Retinal pigment epithelial cell (primary cell): Measurements from ENCODE around the gene SUPT4H1.
A peak's percentile ranks its signal among the peaks of the same experiment; 100 is the strongest.

Source experiments
- DNase-seq: peaks from one replicate; pipeline ENCODE4 v3.0.0-alpha.2; 2010; ENCODE audit warnings: low read depth
- H3K4me3 ChIP-seq: 2 replicates; pipeline ENCODE4 v1.5.1; 2011; ENCODE audit warnings: mild to moderate bottlenecking, low read length, control low read depth, moderate library complexity
- TF ChIP-seq, protein P1 (sequence below): conservative IDR thresholded peaks from 2 replicates; pipeline ENCODE4 v1.5.1; 2011; ENCODE audit warnings: low read depth, low read length, control low read depth, inconsistent platforms

Gene SUPT4H1

DNA sequence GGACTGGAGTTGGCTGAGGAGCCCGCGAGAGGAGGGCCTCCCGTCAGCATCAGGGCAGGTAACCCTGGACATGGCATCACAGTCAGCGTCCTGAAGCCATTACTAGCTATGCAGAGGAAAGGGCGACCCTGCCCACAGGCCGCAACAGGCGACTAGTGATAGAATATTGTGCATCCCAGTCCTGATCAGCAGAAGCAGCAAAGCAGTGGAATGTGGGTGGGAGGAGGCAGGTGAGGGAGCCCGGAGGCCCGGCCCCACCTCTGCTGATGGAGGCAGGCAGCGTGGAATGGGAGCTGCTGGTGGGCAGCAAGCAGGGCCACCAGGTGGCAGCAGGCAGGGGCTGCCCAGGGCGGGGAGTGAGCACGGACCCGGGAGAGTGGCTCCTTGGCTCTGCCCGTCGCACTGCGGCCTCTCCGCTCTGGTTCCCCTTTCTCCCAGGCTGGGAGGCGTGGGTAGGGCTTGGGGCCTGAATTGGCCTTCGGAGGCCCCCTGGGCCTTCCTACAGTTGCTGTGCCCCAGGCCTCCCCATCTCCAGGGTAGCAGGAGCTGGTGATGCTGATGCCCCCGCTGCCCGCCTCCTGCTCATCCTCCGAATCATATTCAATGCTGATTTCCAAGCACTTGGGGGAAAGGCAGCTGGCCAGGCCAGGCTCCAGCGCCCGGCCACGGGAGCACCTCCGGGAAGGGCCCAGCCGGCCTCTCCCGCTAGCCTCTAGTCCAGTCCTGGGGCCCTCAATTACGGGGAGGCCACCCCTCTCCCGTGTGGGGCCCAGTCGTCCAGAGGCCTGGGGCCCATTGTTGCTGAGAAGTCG, 43.6 kb downstream of the SUPT4H1 start:
- TF ChIP-seq, protein P1, sequence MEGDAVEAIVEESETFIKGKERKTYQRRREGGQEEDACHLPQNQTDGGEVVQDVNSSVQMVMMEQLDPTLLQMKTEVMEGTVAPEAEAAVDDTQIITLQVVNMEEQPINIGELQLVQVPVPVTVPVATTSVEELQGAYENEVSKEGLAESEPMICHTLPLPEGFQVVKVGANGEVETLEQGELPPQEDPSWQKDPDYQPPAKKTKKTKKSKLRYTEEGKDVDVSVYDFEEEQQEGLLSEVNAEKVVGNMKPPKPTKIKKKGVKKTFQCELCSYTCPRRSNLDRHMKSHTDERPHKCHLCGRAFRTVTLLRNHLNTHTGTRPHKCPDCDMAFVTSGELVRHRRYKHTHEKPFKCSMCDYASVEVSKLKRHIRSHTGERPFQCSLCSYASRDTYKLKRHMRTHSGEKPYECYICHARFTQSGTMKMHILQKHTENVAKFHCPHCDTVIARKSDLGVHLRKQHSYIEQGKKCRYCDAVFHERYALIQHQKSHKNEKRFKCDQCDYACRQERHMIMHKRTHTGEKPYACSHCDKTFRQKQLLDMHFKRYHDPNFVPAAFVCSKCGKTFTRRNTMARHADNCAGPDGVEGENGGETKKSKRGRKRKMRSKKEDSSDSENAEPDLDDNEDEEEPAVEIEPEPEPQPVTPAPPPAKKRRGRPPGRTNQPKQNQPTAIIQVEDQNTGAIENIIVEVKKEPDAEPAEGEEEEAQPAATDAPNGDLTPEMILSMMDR, result peak; percentile 54
- no peak overlapping the region for H3K4me3 ChIP-seq
- no peak for DNase-seq

DNA sequence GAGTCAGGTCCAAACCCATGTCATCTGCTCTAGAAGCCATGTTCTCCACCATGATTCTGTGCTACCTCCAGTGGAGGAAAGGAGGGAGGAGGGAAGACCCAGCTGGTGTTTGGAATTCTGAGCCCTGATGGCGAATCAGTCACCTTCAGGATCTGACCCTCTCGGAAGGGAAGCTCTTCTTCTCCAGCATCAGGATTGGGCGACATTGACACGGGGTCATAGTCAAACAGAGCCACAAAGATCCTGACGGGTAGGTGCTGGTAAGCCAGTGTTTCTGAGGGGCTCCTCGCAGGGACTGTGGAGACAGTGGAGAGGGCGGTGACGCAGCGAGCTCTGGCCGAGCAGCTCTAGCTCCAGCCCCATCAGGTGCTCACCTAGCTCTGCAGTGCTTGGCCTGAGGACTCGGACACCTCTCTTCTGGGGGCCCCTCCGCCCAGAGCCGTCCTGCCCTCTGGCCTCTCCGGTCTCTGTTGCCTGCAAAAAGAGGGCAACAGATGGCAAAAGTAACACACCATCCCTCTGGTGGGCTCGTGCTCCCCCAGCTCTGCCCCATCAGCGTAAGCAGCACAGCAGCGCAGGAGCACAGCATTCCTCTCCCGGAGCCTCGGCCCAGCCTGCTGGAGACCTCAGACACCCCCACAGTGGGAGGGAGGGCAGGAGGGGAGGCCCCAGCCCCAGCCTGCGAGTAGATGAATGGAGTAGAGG, 44.4 kb downstream of the SUPT4H1 start:
- TF ChIP-seq, protein P1, result no peak
- DNase-seq, result no peak

DNA sequence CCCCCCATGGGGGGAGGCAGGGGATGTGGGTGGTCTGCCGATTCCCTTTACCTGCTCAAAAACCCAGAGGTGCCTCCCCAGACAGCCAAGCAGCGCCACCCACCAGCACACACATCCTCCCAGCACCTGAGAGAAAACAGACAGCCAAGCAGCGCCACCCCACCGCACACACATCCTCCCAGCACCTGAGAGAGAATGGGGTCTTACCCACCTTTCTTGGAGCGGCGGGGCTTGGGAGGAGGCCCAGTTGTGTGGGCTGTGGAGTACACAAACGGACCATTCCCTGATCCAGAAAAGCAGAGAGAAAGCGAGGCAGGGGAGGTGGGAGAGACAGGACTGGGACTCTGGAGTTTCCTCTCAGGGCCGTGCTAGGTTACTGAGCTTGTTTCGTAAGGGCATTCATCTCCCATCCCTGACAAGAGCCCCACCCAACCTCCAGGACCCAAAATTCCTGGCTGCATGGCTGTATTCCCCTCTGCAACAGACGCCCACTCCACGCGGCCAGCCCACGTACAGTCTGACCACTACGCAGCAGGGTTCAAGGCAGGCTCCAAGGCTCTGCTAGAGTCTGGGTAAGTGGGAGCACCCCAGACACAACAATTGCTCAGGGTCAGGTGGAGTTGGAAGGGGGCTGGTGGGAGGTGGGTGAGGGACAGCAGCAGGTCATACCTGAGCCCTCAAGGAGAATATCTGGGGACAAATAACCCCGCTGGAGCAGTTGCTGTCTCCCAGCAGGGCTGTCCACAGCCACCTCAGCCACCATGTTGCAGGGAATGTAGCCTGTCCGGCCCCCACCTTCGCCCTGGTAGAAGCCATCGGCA, 45.7 kb downstream of the SUPT4H1 start:
- no peak for DNase-seq
- no peak overlapping the region for H3K4me3 ChIP-seq
- TF ChIP-seq, protein P1, result no peak

More for the DNA sequence above, 44.4 kb downstream of the SUPT4H1 start:
- no peak overlapping the region for H3K4me3 ChIP-seq

DNA sequence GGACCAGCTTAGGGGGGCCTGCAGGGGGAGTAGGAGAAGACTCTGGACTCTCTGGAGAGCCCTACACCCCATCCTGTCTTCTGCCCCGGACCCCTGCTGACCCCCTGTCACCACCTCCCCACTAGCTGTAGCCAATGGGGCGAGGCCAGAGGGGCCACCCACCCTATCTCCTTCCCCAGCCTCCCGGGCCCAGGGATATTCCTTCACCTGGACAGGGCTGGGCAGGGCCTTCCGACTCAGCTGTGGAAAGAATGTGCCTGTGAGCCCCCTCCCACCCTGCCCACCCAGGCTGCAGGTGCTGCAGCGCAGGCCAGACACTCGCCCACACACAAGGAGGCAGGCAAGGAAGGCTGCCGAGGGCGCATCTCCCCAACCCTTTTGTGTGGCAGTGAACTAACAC, 46.4 kb downstream of the SUPT4H1 start:
- TF ChIP-seq, protein P1, result no peak
- DNase-seq, result no peak
- H3K4me3 ChIP-seq, result no peak overlapping the region

DNA sequence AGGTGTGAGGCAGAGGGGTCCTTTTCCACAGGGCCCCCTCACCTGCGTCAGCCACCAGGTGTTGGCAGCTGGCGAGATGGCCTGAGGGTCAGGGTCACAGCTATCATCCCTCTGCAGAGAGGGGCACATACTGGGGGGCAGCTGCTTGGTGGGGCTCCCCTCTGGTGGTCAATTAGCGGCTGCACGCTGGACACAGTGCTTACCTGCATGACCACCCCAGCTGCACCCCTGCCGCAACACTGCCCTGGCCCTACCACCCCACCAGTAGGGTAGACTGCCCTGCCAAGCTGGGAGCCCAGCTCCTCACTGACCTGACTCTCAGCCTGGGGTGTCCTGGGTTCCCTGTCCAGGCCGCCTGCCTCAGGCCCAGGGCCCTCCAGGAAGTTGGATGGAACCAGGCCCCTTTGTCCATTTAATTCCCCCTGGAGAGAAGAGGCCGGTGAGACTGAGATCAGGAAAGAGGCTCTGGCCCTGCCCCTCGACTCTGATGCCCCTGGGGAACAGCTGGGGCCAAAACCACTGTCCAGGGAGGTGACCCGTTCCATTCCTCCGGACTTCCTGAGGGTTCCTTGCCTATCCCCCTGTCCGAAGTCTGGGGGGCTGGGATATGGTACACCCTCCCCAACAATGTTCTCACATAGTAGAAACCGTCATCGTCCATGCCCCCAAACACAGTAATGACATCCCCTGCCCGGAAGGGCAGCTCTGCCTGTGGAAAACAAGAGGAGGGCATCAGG, 47.1 kb downstream of the SUPT4H1 start:
- DNase-seq, result no peak
- no peak overlapping the region for H3K4me3 ChIP-seq
- TF ChIP-seq, protein P1, result no peak

DNA sequence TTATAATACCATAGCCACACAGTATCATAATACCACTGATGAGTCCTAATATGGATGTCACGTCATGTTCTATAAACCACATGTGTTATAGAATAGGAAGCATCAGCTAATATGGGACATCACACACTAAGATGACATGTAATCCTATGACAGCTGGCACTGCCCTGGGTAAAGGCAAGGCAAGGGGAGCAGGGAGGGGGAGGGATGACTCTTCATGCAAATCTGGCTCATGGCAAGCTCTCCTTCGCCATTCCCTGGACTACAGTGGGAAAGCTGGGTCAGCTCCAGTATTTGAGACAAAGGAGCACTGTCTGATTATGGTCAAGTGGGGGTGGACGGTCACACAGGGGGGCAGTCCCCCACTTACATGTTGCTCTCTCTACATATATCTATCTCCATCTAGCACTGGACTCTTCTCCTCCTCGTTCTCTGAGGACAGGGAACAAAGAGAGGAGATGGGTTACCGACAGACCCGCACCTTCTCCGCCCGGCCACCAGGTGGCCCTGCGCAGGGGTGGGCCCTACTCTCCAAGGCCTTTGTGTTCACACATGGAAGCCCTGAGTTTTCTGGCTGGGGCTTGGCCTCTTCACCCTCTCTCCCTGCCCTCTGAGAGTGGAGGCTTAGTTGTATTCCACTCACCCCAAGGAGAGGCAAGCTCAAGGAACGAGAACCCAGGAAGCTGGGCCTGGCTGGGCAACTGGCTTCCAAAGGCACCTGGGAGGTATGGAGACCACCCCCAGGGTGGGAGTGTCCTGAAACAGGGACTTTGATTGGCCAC, 47.8 kb downstream of the SUPT4H1 start:
- DNase-seq, result no peak
- H3K4me3 ChIP-seq, result no peak overlapping the region
- TF ChIP-seq, protein P1, result peak; percentile 89
